NT2/D1 (cell line): ENCODE data around the gene AHRR.

Experiments used
- DNase-seq: peaks from one replicate; pipeline ENCODE4 v3.0.0-alpha.2; 2011; ENCODE audit warnings: low read depth, low spot score
- H3K27me3 ChIP-seq: 2 replicates; pipeline ENCODE4 v1.6.0; 2011; ENCODE audit warnings: mild to moderate bottlenecking; ENCODE audit not compliant: insufficient read length, insufficient read depth
- H3K36me3 ChIP-seq: 2 replicates; pipeline ENCODE4 v1.6.1; 2011; ENCODE audit warnings: mild to moderate bottlenecking, low read length, mixed read lengths; ENCODE audit not compliant: insufficient read depth, insufficient read length
- H3K4me1 ChIP-seq: 2 replicates; pipeline ENCODE4 v1.5.1; 2011; ENCODE audit not compliant: insufficient read depth, insufficient read length
- H3K4me3 ChIP-seq: 2 replicates; pipeline ENCODE4 v1.5.1; 2011; ENCODE audit warnings: low read depth; ENCODE audit not compliant: insufficient read length
- H3K9ac ChIP-seq: 2 replicates; pipeline ENCODE4 v1.6.0; 2011; ENCODE audit warnings: low read depth; ENCODE audit not compliant: insufficient read length
- H3K9me3 ChIP-seq: 2 replicates; pipeline ENCODE4 v1.5.1; 2011; ENCODE audit warnings: mild to moderate bottlenecking, low read length; ENCODE audit not compliant: insufficient read depth
- SUZ12 ChIP-seq: IDR thresholded peaks from 2 replicates; pipeline ENCODE4 v1.6.1; 2011; ENCODE audit not compliant: insufficient read length, insufficient read depth; ENCODE audit errors: extremely low read depth
- YY1 ChIP-seq: IDR thresholded peaks from 2 replicates; pipeline ENCODE4 v1.6.1; 2011; ENCODE audit not compliant: insufficient read length, insufficient read depth
- ZNF274 ChIP-seq: IDR thresholded peaks from 2 replicates; pipeline ENCODE4 v1.6.1; 2011; ENCODE audit warnings: mild to moderate bottlenecking, low read depth, low read length

AHRR gene

GRCh38 chr5:374631-375335 lies 53.3 kb downstream of the AHRR start:
- no peak overlapping the region for H3K9ac ChIP-seq
- no peaks in the 10 kb centered on the region for H3K36me3 ChIP-seq
- H3K4me1 ChIP-seq, result peaks cover 20% of the 10 kb centered on the region
- TF ChIP-seq SUZ12, result no peak
- no peak for TF ChIP-seq ZNF274
- no peak for TF ChIP-seq YY1
- no peak for DNase-seq
- no peaks in the 10 kb centered on the region for H3K9me3 ChIP-seq
- H3K27me3 ChIP-seq, result peaks cover 29% of the 10 kb centered on the region
- no peak overlapping the region for H3K4me3 ChIP-seq

- no peak overlapping the region for H3K9ac ChIP-seq
- H3K4me3 ChIP-seq, result no peak overlapping the region
- H3K36me3 ChIP-seq, result no peaks in the 10 kb centered on the region
- no peak for TF ChIP-seq SUZ12
- TF ChIP-seq YY1, result no peak
- TF ChIP-seq ZNF274, result no peak
- peaks cover 29% of the 10 kb centered on the region for H3K27me3 ChIP-seq
- no peak for DNase-seq
- peaks cover 4% of the 10 kb centered on the region for H3K9me3 ChIP-seq
- H3K4me1 ChIP-seq, result peaks cover 20% of the 10 kb centered on the region
Observed at GRCh38 chr5:375336-375920, 53.9 kb downstream of the AHRR start.

GRCh38 chr5:375921-376798 lies 54.6 kb downstream of the AHRR start:
- no peak overlapping the region for H3K4me3 ChIP-seq
- no peak overlapping the region for H3K9ac ChIP-seq
- peaks cover 29% of the 10 kb centered on the region for H3K27me3 ChIP-seq
- H3K4me1 ChIP-seq, result peaks cover 20% of the 10 kb centered on the region
- TF ChIP-seq YY1, result no peak
- no peak for TF ChIP-seq SUZ12
- TF ChIP-seq ZNF274, result no peak
- H3K36me3 ChIP-seq, result no peaks in the 10 kb centered on the region
- H3K9me3 ChIP-seq, result peaks cover 10% of the 10 kb centered on the region
- DNase-seq, result no peak

GRCh38 chr5:376799-377325 lies 55.3 kb downstream of the AHRR start:
- peaks cover 19% of the 10 kb centered on the region for H3K4me1 ChIP-seq
- H3K9ac ChIP-seq, result no peak overlapping the region
- H3K9me3 ChIP-seq, result peaks cover 10% of the 10 kb centered on the region
- H3K4me3 ChIP-seq, result no peak overlapping the region
- no peak for DNase-seq
- TF ChIP-seq SUZ12, result no peak
- TF ChIP-seq YY1, result no peak
- TF ChIP-seq ZNF274, result no peak
- no peaks in the 10 kb centered on the region for H3K36me3 ChIP-seq
- H3K27me3 ChIP-seq, result peaks cover 29% of the 10 kb centered on the region

GRCh38 chr5:377326-377981 lies 55.9 kb downstream of the AHRR start:
- no peak overlapping the region for H3K4me3 ChIP-seq
- TF ChIP-seq SUZ12, result no peak
- no peak for TF ChIP-seq ZNF274
- no peak for TF ChIP-seq YY1
- H3K9me3 ChIP-seq, result peaks cover 10% of the 10 kb centered on the region
- no peak overlapping the region for H3K9ac ChIP-seq
- H3K4me1 ChIP-seq, result peaks cover 16% of the 10 kb centered on the region
- no peaks in the 10 kb centered on the region for H3K36me3 ChIP-seq
- peaks cover 29% of the 10 kb centered on the region for H3K27me3 ChIP-seq
- no peak for DNase-seq

- peaks cover 8% of the 10 kb centered on the region for H3K4me1 ChIP-seq
- H3K36me3 ChIP-seq, result no peaks in the 10 kb centered on the region
- no peak for DNase-seq
- no peak overlapping the region for H3K9ac ChIP-seq
- H3K4me3 ChIP-seq, result no peak overlapping the region
- TF ChIP-seq YY1, result no peak
- TF ChIP-seq SUZ12, result no peak
- no peak for TF ChIP-seq ZNF274
- H3K27me3 ChIP-seq, result peaks cover 20% of the 10 kb centered on the region
- peaks cover 10% of the 10 kb centered on the region for H3K9me3 ChIP-seq
Observed at GRCh38 chr5:378301-378891, 56.9 kb downstream of the AHRR start.
